ENCODE data around the gene RASL12. TPM values are rescaled to one million over a fixed set of nuclear protein-coding genes. Genes with fewer than 3 reads are reported as not detected.

The RASL12 gene
- total RNA-seq, 4 donors from 2014 or later, result 2.8 to 32.4 (median 8.9) TPM

DNA sequence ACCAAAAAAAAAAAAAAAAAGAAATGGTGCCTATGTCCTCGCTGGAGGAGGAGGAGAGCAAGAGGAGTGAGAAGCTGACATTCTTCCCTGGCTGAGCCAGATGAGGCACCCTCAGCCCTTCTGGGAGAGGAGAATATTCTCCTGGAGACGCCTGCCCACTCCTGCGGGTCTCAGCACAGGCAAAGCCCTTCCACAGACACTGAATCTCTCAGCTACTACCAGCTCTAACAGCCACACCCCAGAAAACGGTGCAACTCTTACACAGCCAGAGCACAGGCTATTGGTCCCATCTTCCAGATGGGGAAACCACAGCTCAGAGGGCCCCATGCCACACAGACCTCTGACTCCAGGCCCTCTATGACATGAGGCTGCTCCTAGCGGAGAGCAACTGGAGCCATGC is 5.7 kb downstream of the RASL12 start:
- no peak overlapping the region for H3K4me3 ChIP-seq
- no peak for TF ChIP-seq POLR2A (IDR thresholded peaks at IDR 0.05)
- TF ChIP-seq, protein P1, sequence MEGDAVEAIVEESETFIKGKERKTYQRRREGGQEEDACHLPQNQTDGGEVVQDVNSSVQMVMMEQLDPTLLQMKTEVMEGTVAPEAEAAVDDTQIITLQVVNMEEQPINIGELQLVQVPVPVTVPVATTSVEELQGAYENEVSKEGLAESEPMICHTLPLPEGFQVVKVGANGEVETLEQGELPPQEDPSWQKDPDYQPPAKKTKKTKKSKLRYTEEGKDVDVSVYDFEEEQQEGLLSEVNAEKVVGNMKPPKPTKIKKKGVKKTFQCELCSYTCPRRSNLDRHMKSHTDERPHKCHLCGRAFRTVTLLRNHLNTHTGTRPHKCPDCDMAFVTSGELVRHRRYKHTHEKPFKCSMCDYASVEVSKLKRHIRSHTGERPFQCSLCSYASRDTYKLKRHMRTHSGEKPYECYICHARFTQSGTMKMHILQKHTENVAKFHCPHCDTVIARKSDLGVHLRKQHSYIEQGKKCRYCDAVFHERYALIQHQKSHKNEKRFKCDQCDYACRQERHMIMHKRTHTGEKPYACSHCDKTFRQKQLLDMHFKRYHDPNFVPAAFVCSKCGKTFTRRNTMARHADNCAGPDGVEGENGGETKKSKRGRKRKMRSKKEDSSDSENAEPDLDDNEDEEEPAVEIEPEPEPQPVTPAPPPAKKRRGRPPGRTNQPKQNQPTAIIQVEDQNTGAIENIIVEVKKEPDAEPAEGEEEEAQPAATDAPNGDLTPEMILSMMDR (IDR thresholded peaks at IDR 0.05), result no peak
- no peak for DNase-seq
- H3K4me1 ChIP-seq, result peaks cover 3 to 77% (median 16%) of the 10 kb centered on the region in 3 donors
- peaks cover 0 to 23% (median 0%) of the 10 kb centered on the region in 4 donors for H3K27me3 ChIP-seq
- H3K27ac ChIP-seq, result peak overlapping the region; percentile 40 to 92 (median 80)
- H3K36me3 ChIP-seq, result peaks cover 0 to 9% (median 0%) of the 10 kb centered on the region in 3 donors
- no peaks in the 10 kb centered on the region for H3K9me3 ChIP-seq
- WGBS, 2 donors, result 70% methylated on average over 5 of the region's 5 CpGs
- intact Hi-C loops (cut with DNase I), result no loop called here

- Histone ChIP-seq H3K4me3 (no peak overlapping the region), H3K27me3 (peaks cover 0 to 10% (median 0%) of the 10 kb centered on the region in 4 donors), H3K4me1 (peaks cover 3 to 84% (median 17%) of the 10 kb centered on the region in 3 donors), H3K27ac (peak overlapping the region; percentile 3 to 92 (median 83)), H3K9me3 (no peaks in the 10 kb centered on the region), H3K36me3 (peaks cover 0 to 10% (median 0%) of the 10 kb centered on the region in 3 donors)
- intact Hi-C loops (cut with DNase I), result no loop called here
- WGBS, 2 donors, result 80 to 81% methylated on average over 3 to 4 of the region's 6 CpGs
- TF ChIP-seq, protein P1 (IDR thresholded peaks at IDR 0.05), result no peak
- TF ChIP-seq POLR2A (IDR thresholded peaks at IDR 0.05), result no peak
- no peak for DNase-seq
These were observed 7.0 kb downstream of the RASL12 start for GRCh38 chr15:65060641-65061397.

GRCh38 chr15:65059931-65060596 is 7.7 kb downstream of the RASL12 start:
- 83 to 86% methylated on average over 4 of the region's 4 CpGs for WGBS, 2 donors
- intact Hi-C loops (cut with DNase I), result loop anchor here (10.0 kb wide), 1 partner anchor 215 kb away; no protein-coding TSS in a partner anchor
- Histone ChIP-seq H3K9me3 (no peaks in the 10 kb centered on the region), H3K27ac (peak overlapping the region; percentile 44 to 92 (median 83)), H3K27me3 (peaks cover 0 to 3% (median 0%) of the 10 kb centered on the region in 4 donors), H3K4me3 (no peak overlapping the region), H3K36me3 (peaks cover 0 to 10% (median 0%) of the 10 kb centered on the region in 3 donors), H3K4me1 (peaks cover 6 to 84% (median 25%) of the 10 kb centered on the region in 3 donors)
- TF ChIP-seq POLR2A (IDR thresholded peaks at IDR 0.05), result no peak
- TF ChIP-seq, protein P1 (IDR thresholded peaks at IDR 0.05), result no peak
- no peak for DNase-seq

DNA sequence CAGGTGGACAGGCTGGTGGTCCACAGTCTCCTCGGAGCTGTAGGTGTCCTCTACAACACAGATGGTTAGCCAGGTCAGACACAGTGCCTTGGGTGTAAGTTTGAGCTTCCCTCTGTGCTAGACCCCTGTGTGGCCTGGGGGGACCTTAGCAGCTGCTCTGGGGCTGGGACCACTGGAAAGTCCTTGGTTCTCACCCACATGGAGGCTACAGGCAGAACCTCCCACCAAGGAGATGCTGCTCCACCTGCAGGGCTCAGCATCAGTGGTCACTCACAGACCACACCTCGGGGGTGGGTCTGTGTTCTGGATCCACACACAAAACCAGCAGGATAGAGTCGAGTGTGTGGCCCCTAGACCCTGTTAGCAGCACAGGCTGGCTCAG is 8.4 kb downstream of the RASL12 start:
- no peak for TF ChIP-seq POLR2A (IDR thresholded peaks at IDR 0.05)
- TF ChIP-seq, protein P1 (IDR thresholded peaks at IDR 0.05), result no peak
- no peak overlapping the region for H3K4me3 ChIP-seq
- H3K27ac ChIP-seq, result peak overlapping the region; percentile 44 to 92 (median 83)
- intact Hi-C loops (cut with DNase I), result loop anchor here (10.0 kb wide), 1 partner anchor 215 kb away; no protein-coding TSS in a partner anchor
- DNase-seq, result no peak
- H3K9me3 ChIP-seq, result no peaks in the 10 kb centered on the region
- WGBS, 2 donors, result 80% methylated on average over 1 of the region's 3 CpGs
- H3K27me3 ChIP-seq, result no peaks in the 10 kb centered on the region
- peaks cover 13 to 84% (median 32%) of the 10 kb centered on the region in 3 donors for H3K4me1 ChIP-seq
- H3K36me3 ChIP-seq, result peaks cover 0 to 10% (median 0%) of the 10 kb centered on the region in 3 donors

All from esophagus squamous epithelium (tissue), 5 donors.